Measurements from ENCODE around the gene ZNF296. TPM values are rescaled to one million over a fixed set of nuclear protein-coding genes. Genes with fewer than 3 reads are reported as not detected.

Gene ZNF296
- total and polyA plus RNA-seq, 2 of the 8 experiments (the other 6 are each of a cell fraction or from before 2014, with no cell fraction given): 2.7 to 7.5 TPM

DNA sequence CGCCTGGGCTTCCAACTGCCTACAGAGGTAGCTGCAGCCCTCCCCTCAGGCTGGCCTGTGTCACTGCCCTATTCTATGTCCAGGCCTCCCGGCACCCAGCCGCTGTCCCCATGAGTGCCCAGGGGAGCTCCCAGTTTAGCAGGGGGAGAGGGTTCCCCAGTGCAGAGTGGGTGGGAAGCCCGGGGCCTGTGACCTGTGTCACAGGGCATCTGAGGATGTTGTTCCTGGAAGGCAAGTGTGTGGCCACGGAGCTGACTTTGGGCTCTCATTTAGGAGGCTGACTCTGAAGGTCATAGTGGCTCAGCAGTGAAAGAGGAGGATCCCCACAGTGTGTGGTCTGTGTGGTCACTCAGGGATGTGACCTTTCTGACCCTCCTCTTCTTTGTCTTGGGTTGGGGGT is 41.8 kb upstream of the ZNF296 start:
- Histone ChIP-seq H3K14ac (ENCODE audit: insufficient read length) (no peak overlapping the region), H4K20me1 (replicated peaks in 1 of 2; ENCODE audit: control insufficient read depth in 1 of 2, insufficient read depth in 2 of 2, low read length in 2 of 2) (peaks cover 50 to 52% of the 10 kb centered on the region in 2 experiments), H3K79me2 (ENCODE audit: control insufficient read depth in 1 of 2, insufficient read depth in 2 of 2, low read length in 2 of 2) (peaks cover 3 to 79% of the 10 kb centered on the region in 2 experiments), H3K4me2 (ENCODE audit: insufficient read depth in 1 of 2, low read depth in 2 of 2, low read length in 2 of 2) (no peak overlapping the region), H3K27ac (ENCODE audit: low read depth, low read length) (no peak overlapping the region), H4K8ac (ENCODE audit: extremely low read depth, insufficient read depth, low read length) (peak overlapping the region; percentile 38; the same call in 1 of the 2 replicates), H3K23ac (ENCODE audit: insufficient read length) (no peak overlapping the region), H3K18ac (ENCODE audit: extremely low read depth, low read length) (no peak overlapping the region), H3K4me1 (replicated peaks in 1 of 4; ENCODE audit: control insufficient read depth in 3 of 4, insufficient read depth in 4 of 4, low read length in 3 of 4) (peaks cover 0 to 21% (median 3%) of the 10 kb centered on the region in 4 experiments; a peak in 6 of 7 replicates), H4K91ac (replicated peaks; ENCODE audit: insufficient read length, low read length) (no peak overlapping the region), H2AFZ (ENCODE audit: low read length) (no peak overlapping the region), H3K9ac (replicated peaks in 1 of 4; ENCODE audit: extremely low read depth in 1 of 4, low read depth in 3 of 4, low read length in 3 of 4) (no peak overlapping the region), H3K79me1 (ENCODE audit: low read depth, low read length) (peaks cover 55% of the 10 kb centered on the region), H4K5ac (ENCODE audit: insufficient read length, low read depth, low read length) (no peak overlapping the region), H3K36me3 (ENCODE audit: control insufficient read depth in 2 of 4, insufficient read depth in 4 of 4, low read length in 3 of 4) (no peaks in the 10 kb centered on the region), H3K9me3 (ENCODE audit: insufficient read depth in 2 of 2, low read depth in 1 of 2, low read length in 1 of 2) (no peaks in the 10 kb centered on the region), H2BK5ac (ENCODE audit: low read depth, low read length) (peak overlapping the region; percentile 44; the same call in 1 of the 2 replicates), H2BK20ac (ENCODE audit: low read length) (no peak overlapping the region), H2BK12ac (ENCODE audit: low read depth, low read length) (no peak overlapping the region), H2AK5ac (ENCODE audit: low read depth, low read length) (no peak overlapping the region), H2BK15ac (ENCODE audit: low read length) (no peak overlapping the region), H3K27me3 (replicated peaks in 1 of 4; ENCODE audit: control insufficient read depth in 3 of 4, extremely low read depth in 1 of 4, insufficient read depth in 3 of 4, low read length in 3 of 4) (no peaks in the 10 kb centered on the region), H3K56ac (replicated peaks; ENCODE audit: insufficient read length, low read depth, low read length) (no peak overlapping the region), H3K4me3 (ENCODE audit: extremely low read depth in 1 of 4, insufficient read depth in 2 of 4, low read depth in 3 of 4, low read length in 4 of 4) (no peak overlapping the region), H2BK120ac (replicated peaks; ENCODE audit: low read depth, low read length) (no peak overlapping the region), H3K4ac (replicated peaks; ENCODE audit: insufficient read length, low read depth, low read length) (no peak overlapping the region), H3K23me2 (ENCODE audit: low read depth, low read length) (no peaks in the 10 kb centered on the region)
- WGBS, 2 experiments (ENCODE audit: extremely low coverage in 1 of 2, insufficient coverage in 1 of 2, insufficient read length in 1 of 2, insufficient replicate concordance in 2 of 2, low coverage in 1 of 2, low lambda C conversion rate in 2 of 2, missing lambda C conversion rate in 1 of 2): 95% methylated on average over 5 of the region's 5 CpGs; no CpG with 5 or more reads in 1 of the 2 experiments
- ChIA-PET CTCF (ENCODE audit: partially characterized antibody) (interaction anchor here (0.5 to 2.5 kb wide), 8 partner anchors 12 to 514 kb away, joined by 3 to 8 read pairs (median 3); no protein-coding TSS in a partner anchor), POLR2A (ENCODE audit: partially characterized antibody) (interaction anchor here (0.5 to 1.9 kb wide), 9 partner anchors 18 to 651 kb away, joined by 3 to 6 read pairs (median 4); partner anchors contain the start of genes GEMIN7, PPP1R37 and SIX5)
- FAIRE-seq: no peak
- no peak for DNase-seq (ENCODE audit: low read depth in 1 of 2, low spot score in 2 of 2)
- TF ChIP-seq SP2 (IDR thresholded peaks at IDR 0.05; ENCODE audit: low read length): no peak
- TF ChIP-seq ASH2L (IDR thresholded peaks at IDR 0.05; ENCODE audit: low read length): no peak
- TF ChIP-seq EZH2 (IDR thresholded peaks at IDR 0.05; ENCODE audit: low read depth, low read length, severe bottlenecking): no peak
- no peak for TF ChIP-seq BRCA1 (IDR thresholded peaks at IDR 0.05; ENCODE audit: low read depth, low read length)
- no peak for TF ChIP-seq TAF1 (IDR thresholded peaks at IDR 0.05; ENCODE audit: low read depth, low read length)
- no peak for TF ChIP-seq BACH1 (IDR thresholded peaks at IDR 0.05; ENCODE audit: low read length)
- TF ChIP-seq SIRT6 (IDR thresholded peaks at IDR 0.05; ENCODE audit: low read length): no peak
- no peak for TF ChIP-seq JUN (IDR thresholded peaks at IDR 0.05; ENCODE audit: low read depth, low read length)
- TF ChIP-seq GTF2F1 (IDR thresholded peaks at IDR 0.05; ENCODE audit: borderline replicate concordance, low read depth, low read length): no peak
- no peak for TF ChIP-seq EP300 (IDR thresholded peaks at IDR 0.05; ENCODE audit: borderline replicate concordance in 1 of 2, low read depth in 2 of 2, low read length in 2 of 2)
- TF ChIP-seq SUZ12 (IDR thresholded peaks at IDR 0.05; ENCODE audit: low read length): no peak
- no peak for TF ChIP-seq CREB1 (IDR thresholded peaks at IDR 0.05)
- no peak for TF ChIP-seq JUND (IDR thresholded peaks at IDR 0.05; ENCODE audit: low read length)
- TF ChIP-seq CBX5 (IDR thresholded peaks at IDR 0.05; ENCODE audit: low read depth, low read length): no peak
- TF ChIP-seq, protein P1, sequence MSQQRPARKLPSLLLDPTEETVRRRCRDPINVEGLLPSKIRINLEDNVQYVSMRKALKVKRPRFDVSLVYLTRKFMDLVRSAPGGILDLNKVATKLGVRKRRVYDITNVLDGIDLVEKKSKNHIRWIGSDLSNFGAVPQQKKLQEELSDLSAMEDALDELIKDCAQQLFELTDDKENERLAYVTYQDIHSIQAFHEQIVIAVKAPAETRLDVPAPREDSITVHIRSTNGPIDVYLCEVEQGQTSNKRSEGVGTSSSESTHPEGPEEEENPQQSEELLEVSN (IDR thresholded peaks at IDR 0.05): no peak

All from H1 (cell line).